HG03064 (cell line): ENCODE measurements around the gene SPPL2B.
"Not testable (repeated sequence)": the region's sequence is repeated elsewhere in the genome, so short reads cannot be mapped to it uniquely, and the experiment has no call there.

Experiments used
- ATAC-seq: cut with Tn5 transposase; IDR thresholded peaks from one replicate; pipeline ENCODE4 v1.9.1; 2021; ENCODE audit warnings: low read depth; ENCODE audit not compliant: unreplicated experiment

SPPL2B gene

DNA sequence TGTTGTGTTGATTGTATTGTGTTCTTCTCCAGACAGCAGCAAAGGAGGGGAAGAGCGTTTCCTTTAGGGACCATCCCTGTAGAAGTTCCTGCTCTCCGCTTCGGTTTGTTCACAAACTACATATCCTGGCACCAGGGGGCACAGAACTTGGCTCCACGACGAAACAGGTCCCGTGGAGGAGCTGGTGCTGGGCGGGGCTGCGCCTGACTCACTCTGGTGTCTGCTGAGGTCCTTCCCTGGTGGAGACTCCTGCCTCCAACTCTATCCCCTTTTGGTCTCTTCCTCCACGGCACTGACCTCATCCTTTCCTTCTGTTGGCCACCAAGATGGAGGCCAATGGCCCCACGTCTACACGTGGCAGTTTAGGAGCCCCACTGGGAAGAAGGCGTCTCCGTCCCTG lies 46.3 kb downstream of the SPPL2B start:
- no peak for ATAC-seq

DNA sequence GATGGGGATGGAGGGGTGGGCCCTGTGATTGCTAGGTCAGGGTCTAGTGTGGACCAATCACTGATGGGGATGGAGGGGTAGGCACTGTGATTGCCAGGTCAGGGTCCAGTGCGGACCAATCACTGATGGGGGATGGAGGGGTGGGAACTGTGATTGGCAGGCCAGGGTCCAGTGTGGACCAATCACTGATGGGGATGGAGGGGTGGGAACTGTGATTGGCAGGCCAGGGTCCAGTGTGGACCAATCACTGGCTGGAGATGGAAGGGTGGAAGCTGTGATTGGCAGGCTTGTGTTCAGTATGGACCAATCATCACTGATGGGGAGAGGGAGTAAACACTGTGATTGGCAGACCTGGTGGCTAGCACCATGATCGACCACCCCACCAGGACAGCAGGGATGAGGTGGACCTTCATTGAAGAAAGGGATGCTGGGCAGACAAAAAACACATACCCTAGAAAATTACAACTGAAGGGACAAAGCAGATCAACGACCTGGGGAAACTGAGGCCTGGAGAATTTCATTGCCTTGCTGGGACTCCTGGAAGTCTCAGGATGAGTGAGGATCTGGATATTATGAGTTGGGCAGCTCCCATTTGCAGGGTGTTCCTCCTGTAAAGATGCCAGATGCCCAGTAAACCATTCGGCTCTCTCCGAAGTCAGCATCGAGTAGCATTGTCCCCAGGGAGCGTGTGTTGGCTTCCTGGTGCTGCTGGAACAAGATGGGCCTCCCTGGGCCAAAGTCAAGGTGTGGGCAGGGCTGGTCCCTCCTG lies 47.1 kb downstream of the SPPL2B start:
- ATAC-seq = no peak

DNA sequence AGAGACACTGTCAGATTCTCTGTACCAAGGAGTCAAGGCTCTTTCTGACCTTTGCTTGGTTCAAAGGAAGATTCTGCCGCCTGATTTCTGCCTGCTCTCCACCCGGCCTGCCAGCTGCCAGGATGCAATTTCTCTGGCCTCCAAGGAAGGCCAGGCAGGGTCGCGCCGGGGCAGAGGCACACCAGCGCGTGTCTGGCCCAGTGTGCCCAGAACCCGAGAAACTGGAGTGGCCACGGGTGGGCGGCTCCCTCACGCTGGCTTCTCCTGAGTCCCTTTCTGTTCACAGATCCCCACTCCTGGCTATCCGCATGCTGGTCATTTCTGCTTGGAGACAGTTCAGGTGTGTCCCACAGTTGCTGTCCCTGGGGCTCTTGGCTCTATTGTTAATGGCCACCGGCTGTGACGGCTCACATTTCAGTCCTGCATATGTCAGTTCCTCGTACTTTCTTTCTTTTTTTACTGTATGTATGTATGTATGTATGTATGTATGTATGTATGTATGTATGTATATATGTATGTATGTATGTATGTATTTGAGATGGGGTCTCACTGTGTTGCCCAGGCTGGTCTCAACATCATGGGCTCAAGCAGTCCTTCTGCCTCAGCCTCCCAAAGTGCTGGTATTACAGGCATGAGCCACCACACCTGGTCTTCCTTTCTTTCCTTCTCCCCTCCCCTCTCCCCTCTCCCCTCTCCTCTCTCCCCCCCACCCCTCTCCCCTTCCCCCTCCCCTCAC lies 48.5 kb downstream of the SPPL2B start:
- no peak for ATAC-seq

DNA sequence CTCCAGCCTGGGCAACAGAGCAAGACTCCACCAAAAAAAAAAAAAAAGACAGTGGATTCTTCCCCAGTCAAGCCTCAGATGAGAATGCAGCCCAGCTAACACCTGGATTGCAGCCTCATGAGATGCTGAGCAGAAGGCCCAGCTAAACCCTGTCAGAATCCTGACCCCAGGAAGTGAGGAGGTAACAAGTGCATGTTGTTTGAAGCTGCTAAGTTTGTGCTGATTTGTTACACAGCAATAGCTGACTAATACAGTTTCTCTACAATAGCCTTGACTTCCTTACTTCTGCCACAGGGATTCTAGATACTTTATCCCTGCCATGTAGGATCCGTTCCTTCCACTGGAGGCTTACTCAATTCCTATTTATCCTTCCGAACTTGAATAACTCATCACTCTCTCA lies 52.1 kb downstream of the SPPL2B start:
- ATAC-seq = no peak

DNA sequence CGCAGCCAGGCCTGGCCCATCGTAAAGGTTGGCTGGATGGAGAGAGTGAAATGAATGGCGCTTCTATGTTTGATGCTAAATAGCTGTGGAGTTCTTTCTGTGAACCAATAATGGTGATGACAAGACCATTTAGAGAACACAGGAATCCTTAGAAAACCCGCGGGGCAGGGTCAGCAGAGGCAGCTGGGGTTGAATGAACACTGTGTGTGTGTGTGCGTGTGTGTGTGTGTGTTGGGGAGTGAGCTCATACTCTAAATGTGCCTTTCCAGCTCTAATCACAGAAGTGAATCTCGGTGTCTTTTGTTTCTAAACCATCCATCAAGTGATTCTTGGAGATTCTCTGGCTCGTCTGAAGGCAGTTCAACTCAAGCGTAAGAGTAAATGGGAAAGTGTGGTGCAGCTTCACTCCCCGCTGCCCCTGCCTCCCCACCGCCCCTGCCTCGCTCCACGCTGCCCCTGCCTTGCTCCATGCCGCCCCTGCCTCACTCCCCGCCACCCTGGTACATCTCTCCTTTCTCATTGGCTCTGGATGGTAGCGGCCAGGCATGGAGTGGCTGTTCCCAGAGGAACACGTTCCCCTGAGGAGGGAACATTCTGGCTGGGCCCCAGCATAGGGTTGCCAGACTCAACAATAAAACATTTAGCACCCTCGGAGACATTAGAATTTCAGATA lies 52.8 kb downstream of the SPPL2B start:
- no peak for ATAC-seq

DNA sequence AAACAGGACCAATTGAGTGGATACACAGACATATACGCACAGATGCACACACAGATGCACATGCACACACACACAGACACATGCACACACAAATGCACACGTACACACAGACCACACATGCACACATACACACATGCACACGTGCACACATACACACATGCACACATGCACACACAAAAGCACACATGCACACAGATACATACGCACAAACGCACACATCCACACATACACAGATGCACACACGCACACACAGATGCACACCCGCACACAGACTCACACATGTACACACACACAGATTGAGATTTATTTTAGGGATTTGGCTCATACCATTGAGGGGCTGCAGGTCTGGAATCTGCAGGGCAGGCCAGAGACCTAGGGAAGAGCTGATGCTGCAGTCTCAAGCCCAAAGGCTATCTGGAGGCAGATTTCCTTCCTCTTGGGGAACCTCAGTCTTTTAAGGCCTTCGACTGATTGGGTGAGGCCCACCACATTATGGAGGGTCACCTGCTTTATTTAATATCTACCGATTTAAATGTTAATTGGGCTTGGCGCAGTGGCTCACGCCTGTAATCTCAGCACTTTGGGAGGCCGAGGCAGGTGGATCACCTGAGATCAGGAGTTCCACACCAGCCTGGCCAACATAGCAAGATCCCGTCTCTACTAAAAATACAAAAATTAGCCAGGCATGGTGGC lies 54.2 kb downstream of the SPPL2B start:
- no peak for ATAC-seq

DNA sequence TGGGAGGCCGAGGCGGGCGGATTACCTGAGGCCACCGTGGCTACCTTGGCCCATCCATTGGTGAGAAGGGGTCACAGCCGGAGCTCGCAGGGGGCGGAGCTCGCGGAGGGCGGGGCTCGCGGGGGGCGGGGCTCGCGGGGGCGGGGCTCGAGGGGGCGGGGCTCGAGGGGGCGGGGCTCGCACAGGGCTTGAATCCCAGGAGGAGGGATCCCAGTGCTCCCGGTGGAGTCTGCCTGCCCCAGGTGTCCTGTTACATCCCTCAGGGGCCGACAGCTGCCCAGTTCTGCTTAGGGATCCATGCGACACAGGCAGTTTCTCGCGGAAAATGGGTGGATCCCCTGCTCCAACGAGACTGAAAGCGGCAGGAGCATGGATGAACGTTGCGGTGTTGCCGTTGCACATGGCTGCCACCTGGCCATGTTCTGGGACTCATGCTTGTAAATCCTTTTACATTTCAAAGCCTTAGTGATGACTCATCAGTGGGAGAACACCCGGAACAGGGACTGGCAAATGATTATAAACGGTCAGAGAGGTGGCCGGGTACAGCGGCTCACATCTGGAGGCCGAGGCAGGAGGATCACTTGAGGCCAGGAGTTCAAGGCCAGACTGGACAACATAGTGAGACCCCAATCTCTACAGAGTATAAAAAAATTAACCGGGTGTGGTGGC lies 56.7 kb downstream of the SPPL2B start:
- ATAC-seq = no peak

DNA sequence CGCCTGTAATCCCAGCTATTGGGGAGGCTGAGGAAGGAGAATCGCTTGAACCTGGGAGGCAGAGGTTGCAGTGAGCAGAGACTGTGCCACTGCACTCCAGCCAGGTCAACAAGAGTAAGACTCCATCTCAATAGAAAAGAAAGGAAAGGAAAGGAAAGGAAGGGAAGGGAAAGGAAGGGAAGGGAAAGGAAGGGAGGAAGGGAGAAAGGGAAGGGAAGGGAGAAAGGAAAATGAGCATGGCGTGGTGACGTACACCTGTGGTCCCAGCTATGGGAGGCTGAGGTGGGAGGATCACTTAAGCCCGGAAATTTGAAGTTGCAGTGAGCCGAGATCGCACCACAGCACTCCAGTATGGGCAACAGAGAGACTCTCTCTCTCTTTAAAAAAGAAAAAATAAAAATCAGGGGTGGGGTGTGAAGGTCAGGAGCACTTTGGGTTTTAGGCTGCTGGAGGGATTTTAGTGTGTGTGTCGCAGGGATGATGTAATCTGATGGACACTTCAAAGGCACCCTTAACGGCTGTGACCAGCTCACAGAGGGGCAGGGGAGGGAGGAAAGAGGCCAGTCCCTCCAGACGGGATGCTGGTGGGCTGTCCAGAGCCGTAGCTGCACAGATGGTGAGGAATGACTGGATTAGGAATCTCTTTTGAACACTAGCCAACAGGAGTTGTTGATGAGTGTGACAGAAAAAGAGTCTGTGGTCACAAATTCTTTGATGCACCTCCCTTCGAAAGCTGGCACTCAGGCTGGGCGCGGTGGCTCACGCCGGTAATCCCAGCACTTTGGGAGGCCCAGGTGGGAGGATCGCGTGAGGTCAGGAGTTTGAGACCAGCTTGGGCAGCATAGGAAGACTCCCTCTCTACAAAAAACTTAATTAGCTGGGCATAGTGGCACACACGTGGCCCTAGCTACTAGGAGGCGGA lies 59.1 kb downstream of the SPPL2B start:
- no peak for ATAC-seq

DNA sequence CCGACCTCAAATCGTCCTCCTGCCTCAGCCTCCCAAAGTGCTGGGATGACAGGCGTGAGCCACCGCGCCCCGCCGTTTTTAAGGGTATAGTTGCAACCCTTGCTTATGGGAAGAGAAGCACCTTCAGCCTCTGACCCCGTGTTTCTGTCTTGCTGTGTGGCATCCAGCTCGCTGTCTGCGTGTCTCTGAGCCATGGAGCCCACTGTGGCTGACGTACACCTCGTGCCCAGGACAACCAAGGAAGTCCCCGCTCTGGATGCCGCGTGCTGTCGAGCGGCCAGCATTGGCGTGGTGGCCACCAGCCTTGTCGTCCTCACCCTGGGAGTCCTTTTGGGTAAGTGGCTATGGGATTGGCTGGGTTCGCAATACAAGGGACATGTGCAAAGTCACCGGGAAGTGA lies 61.1 kb downstream of the SPPL2B start:
- ATAC-seq = no peak

DNA sequence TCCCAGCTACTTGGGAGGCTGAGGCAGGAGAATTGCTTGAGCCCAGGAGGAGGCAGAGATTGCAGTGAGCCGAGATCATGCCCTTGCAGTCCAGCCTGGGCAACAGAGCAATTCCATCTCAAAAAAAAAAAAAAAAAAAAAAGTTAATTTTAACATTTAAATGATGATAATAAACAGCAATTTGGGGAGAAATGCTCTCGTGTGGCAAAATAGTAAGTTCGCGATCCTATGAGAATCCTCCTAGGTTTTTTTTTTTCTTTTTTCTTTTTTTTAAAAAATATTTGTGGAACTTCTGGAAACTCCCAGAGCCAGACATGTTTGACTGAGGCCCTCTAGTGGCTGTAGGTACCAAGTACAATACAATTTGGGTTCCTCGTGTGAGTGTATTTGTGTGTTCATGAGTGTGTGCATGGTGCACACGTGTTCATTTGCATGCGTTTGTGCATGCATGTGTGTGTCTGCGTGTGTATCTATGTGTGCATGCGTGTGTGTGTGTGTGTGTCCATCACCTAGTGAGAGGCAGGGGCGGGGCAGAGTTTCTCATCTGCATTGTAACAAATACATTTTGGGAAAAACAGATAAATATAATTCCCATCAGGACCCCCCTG lies 62.7 kb downstream of the SPPL2B start:
- ATAC-seq = no peak

DNA sequence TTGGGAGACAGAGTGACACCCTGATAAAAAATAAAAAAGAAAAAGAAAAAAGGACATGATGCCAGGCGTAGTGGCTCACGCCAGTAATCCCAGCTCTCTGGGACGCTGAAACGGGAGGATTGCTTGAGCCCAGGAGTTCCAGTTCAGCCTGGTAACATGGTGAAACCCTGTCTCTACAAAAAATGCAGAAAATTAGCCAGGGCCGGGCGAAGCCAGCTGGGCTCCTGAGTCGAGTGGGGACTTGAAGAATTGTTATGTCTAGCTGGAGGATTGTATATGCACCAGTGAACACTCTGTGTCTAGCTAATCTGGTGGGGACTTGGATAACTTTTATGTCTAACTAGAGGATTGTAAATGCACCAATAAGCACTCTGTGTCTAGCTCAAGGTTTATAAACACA lies 63.9 kb downstream of the SPPL2B start:
- ATAC-seq = no peak

DNA sequence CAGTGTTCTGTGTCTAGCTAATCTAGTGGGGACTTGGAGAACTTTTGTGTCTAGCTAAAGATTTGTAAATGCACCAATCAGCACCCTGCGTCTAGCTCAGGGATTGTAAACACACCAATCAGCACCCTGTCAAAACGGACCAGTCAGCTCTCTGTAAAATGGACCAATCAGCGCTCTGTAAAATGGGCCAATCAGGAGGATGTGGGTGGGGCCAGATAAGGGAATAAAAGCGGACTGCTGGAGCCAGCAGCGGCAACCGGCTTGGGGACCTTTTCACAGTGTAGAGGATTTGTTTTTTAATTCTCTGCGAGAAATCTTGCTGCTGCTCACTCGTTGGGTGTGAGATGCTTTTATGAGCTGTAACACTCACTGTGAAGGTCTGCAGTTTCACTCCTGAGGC lies 64.4 kb downstream of the SPPL2B start:
- ATAC-seq = not testable (repeated sequence)

DNA sequence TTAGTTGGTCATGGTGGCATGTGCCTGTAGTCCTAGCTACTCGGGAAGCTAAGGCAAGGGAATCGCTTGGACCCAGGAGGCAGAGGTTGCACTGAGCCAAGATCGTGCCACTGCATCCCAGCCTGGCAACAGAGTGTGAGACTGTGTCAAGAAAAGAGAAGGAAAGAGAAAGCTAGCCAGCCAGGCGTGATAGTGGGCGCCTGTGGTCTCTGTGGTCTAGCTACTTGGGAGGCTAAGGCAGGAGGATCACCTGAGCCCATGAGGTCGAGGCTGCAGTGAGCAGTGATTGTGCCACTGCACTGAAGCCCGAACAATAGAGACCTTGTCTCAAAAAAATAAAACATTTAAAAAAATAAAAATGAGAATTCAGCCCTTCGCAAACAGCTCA lies 65.6 kb downstream of the SPPL2B start:
- no peak for ATAC-seq

DNA sequence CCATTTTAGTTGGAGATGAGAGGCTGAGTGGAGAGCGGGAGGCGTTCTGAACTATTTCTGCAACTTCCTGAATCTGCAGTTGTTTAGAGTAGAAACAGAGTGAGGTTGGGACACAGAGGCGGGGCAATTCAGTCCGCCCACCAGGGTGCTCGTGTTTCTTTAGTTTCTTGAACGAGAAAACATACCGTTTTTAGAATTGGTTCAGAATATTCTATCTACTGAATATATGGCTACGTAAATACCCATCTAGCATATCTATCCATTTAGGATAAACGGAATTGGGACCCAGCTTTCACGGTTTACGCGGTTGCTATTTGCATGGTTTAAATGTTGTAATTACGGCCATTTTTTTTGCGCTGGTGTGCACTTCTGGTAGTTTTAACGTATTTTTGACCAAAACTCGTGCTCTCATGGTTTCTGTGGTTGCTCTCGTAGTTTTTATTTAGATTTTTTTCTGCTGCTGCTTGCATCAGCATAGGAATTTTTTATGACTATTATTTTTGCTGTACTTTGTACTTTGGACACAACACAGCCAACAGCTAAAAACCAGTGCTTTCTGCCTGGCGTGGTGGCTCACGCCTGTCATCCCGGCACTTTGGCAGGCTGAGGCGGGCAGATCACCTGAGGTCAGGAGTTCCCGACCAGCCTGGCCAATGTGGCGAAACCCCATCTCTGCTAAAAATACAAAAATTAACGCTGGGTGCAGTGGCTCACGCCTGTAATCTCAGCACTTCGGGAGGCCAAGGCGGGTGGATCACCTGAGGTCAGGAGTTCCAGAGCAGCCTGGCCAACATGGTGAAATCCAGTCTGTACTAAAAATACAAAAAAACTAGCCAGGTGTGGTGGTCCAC lies 66.2 kb downstream of the SPPL2B start:
- ATAC-seq = no peak

DNA sequence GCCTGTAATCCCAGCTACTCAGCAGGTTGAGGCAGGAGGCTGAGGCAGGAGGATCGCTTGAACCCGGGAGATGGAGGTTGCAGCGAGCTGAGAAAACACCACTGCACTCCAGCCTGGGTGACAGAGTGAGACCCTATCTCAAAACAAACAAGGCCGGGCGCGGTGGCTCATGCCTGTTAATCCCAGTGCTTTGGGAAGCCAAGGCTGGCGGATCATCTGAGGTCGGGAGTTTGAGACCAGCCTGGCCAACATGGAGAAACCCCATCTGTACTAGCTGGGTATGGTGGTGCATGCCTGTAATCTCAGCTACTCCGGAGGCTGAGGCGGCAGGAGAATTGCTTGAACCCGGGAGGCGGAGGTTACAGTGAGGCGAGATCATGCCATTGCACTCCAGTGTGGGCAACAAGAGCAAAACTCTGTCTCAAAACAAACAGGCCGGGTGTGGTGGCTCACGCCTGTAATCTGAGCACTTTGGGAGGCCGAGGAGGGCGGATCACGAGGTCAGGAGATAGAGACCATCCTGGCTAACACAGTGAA lies 66.9 kb downstream of the SPPL2B start:
- ATAC-seq = not testable (repeated sequence)

DNA sequence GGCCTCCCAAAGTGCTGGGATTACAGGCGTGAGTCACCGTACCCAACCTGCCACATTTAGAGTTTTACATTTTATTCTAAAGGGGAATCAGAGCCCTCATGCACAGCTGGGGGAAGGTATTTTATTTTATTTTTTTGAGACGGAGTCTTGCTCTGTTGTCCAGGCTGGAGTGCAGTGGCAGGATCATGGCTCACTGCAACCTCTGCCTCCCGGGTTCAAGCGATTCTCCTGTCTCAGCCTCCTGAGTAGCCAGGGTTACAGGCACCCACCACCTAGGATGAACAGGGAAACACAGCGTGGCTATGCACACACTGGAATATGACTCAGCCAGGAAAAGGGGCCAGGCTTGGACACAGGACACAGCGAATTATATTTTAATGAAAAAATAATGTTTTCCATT lies 68.7 kb downstream of the SPPL2B start:
- ATAC-seq = not testable (repeated sequence)

DNA sequence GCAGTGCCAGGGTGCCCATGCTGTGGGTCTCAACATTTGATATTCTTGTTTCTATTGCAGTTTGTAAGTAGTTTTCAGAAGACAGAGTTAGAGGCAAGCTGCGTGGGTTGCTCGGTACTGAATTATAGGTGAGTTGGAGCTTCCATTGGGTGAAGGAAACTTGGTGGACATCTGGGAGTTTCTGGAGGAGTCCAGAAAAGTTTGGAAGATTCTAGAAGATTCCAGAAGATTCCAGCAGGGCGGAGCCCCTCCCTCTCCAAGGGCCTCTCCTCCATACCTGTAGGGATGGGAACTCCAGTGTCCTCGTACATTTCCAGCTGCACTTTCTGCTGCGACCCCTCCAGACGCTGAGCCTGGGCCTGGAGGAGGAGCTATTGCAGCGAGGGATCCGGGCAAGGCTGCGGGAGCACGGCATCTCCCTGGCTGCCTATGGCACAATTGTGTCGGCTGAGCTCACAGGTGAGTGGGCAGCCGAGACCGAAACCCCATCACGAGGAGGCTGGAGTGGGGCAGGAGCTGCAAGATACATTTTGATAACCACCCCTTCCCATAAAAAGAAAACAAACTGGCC lies 70.3 kb downstream of the SPPL2B start:
- no peak for ATAC-seq

DNA sequence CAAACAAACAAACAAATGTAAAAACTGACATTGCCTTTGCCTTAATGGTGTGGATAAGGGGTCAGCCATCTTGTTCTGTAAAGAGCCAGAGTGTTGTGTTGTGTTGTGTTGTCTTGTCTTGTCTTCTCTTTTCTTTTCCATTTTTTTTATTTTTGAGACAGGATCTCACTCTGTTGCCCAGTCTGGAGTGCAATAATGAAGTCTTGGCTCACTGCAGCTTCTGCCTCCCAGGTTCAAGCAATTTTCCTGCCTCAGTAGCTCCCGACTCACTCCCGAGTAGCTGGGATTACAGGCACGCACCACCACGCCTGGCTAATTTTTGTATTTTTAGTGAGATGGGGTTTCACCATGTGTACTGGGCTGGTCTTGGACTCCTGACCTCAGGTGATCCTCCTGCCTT lies 71.1 kb downstream of the SPPL2B start:
- no peak for ATAC-seq
